ENCODE results near the gene UBE3B.

UBE3B gene

GRCh38 chr12:109448707-109449390 is 28.6 kb upstream of the UBE3B start:
- no peak for DNase-seq (ENCODE audit: low read depth in 2 of 2)

GRCh38 chr12:109449845-109450532 is 27.4 kb upstream of the UBE3B start:
- no peak for DNase-seq (ENCODE audit: low read depth in 2 of 2)

GRCh38 chr12:109450980-109451379 is 26.5 kb upstream of the UBE3B start:
- DNase-seq (ENCODE audit: low read depth in 2 of 2): no peak

- DNase-seq (ENCODE audit: low read depth in 2 of 2): no peak
Observed at GRCh38 chr12:109451400-109451799, 26.0 kb upstream of the UBE3B start.

GRCh38 chr12:109452489-109452888 is 24.9 kb upstream of the UBE3B start:
- DNase-seq (ENCODE audit: low read depth in 2 of 2): no peak

GRCh38 chr12:109455706-109456105 is 21.7 kb upstream of the UBE3B start:
- DNase-seq (ENCODE audit: low read depth in 2 of 2): no peak

GRCh38 chr12:109458086-109458485 is 19.3 kb upstream of the UBE3B start:
- DNase-seq (ENCODE audit: low read depth in 2 of 2): no peak

GRCh38 chr12:109458771-109459208 is 18.6 kb upstream of the UBE3B start:
- DNase-seq (ENCODE audit: low read depth in 2 of 2): no peak

- DNase-seq (ENCODE audit: low read depth in 2 of 2): no peak
Observed at GRCh38 chr12:109459247-109459646, 18.2 kb upstream of the UBE3B start.

GRCh38 chr12:109460538-109460937 is 16.9 kb upstream of the UBE3B start:
- no peak for DNase-seq (ENCODE audit: low read depth in 2 of 2)

GRCh38 chr12:109461049-109461845 is 16.2 kb upstream of the UBE3B start:
- DNase-seq (ENCODE audit: low read depth in 2 of 2): no peak

GRCh38 chr12:109461846-109462756 is 15.3 kb upstream of the UBE3B start:
- DNase-seq (ENCODE audit: low read depth in 2 of 2): no peak

- no peak for DNase-seq (ENCODE audit: low read depth in 2 of 2)
Observed at GRCh38 chr12:109462868-109463692, 14.4 kb upstream of the UBE3B start.

GRCh38 chr12:109463756-109464155 is 13.7 kb upstream of the UBE3B start:
- no peak for DNase-seq (ENCODE audit: low read depth in 2 of 2)

- no peak for DNase-seq (ENCODE audit: low read depth in 2 of 2)
Observed at GRCh38 chr12:109464642-109465351, 12.6 kb upstream of the UBE3B start.

GRCh38 chr12:109466305-109466704 is 11.1 kb upstream of the UBE3B start:
- no peak for DNase-seq (ENCODE audit: low read depth in 2 of 2)

- DNase-seq (ENCODE audit: low read depth in 2 of 2): no peak
Observed at GRCh38 chr12:109466821-109467220, 10.6 kb upstream of the UBE3B start.

GRCh38 chr12:109467978-109468676 is 9.3 kb upstream of the UBE3B start:
- DNase-seq (ENCODE audit: low read depth in 2 of 2): no peak

- DNase-seq (ENCODE audit: low read depth in 2 of 2): no peak
Observed at GRCh38 chr12:109469517-109469916, 7.9 kb upstream of the UBE3B start.

Data from activated CD4-positive, alpha-beta T cell treated with anti-CD3 and anti-CD28 coated beads for 24 hours (primary cell).